CD4-positive, alpha-beta T cell treated with Interleukin-4 for 1 hour (primary cell): ENCODE measurements around the gene ADORA1.

Experiments
- DNase-seq, 2 donors: peaks; one replicate each; pipeline ENCODE4 v3.0.0-alpha.2; 2020 to 2022

The ADORA1 gene

GRCh38 chr1:203161175-203161574 lies 33.6 kb downstream of the ADORA1 start:
- no peak for DNase-seq

DNA sequence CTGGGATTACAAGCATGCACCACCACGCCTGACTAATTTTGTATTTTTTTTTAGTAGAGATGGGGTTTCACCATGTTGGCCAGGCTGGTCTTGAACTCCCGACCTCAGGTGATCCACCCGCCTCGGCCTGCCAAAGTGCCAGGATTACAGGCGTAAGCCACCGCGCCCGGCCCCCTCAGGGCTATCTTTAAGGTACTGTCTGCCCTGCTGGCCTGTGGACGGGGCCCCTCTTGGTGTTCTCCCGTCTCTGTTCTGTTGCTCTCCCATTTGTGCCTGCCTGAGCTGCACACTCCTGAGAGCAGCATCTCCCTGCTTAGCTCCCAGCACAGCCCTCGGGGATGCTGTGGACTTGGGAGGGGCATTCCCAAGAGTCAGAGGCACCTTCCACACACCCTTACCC lies 34.2 kb downstream of the ADORA1 start:
- DNase-seq: no peak

- DNase-seq: no peak
Measured at GRCh38 chr1:203162403-203162802, 34.9 kb downstream of the ADORA1 start.

DNA sequence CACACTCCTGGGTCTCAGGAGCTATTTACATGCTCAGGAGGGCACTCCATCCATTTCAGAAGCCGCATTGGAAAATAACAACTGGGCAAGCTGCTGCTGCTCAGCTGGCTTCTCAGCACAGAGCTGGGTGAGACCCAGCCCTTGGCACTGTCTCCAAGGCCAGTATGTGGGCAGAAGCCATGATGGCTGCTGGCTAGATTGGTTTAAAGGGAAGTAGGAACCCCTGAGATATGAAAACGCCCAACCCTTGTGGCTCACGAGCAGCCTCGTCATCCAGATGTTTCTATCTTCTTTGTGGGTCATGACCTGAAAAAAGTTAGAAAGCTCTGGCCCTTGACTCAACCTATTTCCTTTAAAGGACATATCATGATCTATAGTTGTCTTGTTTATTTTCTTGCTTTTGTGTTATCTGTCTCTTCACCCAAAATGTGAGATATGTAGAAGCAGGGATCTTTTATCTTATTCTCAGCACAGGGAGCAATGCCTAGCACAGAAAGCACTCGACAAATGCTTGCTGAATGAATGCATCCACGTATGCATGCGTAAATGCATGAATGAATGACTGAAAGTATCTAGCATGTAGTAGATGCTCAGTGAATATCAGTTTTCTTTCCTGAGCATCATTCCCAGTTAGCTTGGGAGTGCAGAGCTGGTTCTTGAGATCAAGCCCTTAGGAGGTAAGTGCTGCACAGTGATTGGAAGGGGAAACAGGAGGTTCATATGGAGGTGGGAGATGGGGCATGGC lies 36.5 kb downstream of the ADORA1 start:
- peak in 1 of 2 donors; percentile 19 for DNase-seq

GRCh38 chr1:203165101-203165799 lies 37.7 kb downstream of the ADORA1 start:
- no peak for DNase-seq

DNA sequence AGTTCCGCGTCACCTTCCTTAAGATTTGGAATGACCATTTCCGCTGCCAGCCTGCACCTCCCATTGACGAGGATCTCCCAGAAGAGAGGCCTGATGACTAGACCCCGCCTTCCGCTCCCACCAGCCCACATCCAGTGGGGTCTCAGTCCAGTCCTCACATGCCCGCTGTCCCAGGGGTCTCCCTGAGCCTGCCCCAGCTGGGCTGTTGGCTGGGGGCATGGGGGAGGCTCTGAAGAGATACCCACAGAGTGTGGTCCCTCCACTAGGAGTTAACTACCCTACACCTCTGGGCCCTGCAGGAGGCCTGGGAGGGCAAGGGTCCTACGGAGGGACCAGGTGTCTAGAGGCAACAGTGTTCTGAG lies 38.3 kb downstream of the ADORA1 start:
- DNase-seq: no peak

- DNase-seq: no peak
Measured at GRCh38 chr1:203166192-203166940, 38.8 kb downstream of the ADORA1 start.

DNA sequence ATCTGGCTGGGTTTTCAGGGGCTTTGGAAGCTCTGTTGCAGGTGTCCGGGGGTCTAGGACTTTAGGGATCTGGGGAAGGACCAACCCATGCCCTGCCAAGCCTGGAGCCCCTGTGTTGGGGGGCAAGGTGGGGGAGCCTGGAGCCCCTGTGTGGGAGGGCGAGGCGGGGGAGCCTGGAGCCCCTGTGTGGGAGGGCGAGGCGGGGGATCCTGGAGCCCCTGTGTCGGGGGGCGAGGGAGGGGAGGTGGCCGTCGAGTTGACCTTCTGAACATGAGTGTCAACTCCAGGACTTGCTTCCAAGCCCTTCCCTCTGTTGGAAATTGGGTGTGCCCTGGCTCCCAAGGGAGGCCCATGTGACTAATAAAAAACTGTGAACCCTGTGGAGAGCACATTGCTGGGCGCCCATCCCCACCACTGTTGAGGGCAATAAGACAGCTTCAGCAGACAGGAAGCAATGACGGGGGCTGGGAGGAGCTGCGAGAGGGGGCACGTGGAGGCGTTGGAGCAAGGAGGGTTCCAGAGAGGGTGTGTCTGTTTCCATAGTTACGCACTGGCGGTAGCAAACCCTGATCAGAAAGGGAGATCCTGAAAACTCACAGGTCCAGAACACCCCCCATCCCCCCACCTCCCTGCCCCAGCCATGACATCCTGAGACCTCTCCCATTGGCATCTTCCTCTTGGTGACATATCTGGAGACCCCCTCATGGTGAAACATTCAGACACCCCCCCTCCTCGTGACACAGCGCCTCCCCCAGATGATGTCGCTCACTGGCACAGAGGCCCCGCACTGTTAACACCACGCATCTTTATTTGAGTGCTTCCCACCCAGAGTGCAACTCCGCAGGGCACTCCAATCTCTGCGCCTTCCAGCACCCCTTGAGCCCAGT lies 39.7 kb downstream of the ADORA1 start:
- no peak for DNase-seq

GRCh38 chr1:203167913-203168200 lies 40.3 kb downstream of the ADORA1 start:
- no peak for DNase-seq

- no peak for DNase-seq
Measured at GRCh38 chr1:203168256-203168786, 40.8 kb downstream of the ADORA1 start.

DNA sequence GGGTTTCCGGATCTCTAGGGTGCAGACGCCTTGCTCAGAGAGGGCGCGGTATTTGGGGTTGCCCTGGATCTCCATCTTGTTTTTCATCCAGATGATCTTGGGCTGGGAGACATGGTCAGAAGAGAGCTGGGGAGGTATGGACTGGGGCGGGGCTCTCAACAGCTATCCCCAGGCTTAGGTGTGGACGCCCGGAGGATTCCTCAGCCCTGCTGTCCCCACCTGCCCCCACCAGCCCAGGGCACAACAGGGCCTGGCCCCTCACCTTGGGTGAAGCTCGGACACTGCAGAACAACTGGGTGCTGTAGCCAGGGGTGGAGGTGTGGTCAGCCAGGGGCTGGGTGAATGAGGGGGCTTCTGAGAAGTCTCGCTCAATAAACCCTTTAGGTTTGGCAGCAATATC lies 41.5 kb downstream of the ADORA1 start:
- DNase-seq: no peak

GRCh38 chr1:203169770-203170520 lies 42.4 kb downstream of the ADORA1 start:
- DNase-seq: no peak

DNA sequence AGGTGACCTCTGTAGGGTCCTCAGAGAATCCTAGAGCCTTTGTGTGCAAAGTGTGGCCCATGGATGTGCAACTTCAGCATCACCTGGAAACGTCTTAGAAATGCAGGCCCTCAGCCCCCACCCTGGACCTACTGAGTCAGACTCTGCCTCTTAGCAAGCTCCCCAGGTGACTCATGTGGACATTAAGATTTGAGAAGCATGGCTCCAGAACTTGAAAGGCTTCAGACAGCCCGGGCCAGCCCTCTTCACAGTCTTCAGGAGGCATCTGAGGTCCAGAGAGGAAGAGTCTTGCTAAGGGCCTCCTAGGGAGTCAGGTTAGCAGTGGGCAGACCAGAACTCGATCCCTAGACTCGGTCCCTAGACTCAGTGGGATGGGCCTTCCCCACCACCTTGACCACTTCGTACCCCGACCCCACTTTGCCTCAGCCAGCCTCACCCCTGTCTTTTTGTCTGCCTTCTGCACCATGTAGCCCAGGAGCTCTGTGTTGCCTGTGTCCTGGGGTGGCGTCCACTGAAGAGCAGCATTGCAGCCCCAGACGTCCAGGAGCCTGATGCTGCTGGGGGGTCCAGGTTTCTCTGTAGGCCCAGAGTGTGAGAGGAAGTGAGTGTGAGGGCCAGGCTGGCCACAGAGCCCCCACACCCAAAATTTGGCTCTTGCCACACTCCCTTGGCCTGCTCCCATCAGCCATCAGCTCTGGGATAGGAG lies 43.3 kb downstream of the ADORA1 start:
- DNase-seq: no peak

DNA sequence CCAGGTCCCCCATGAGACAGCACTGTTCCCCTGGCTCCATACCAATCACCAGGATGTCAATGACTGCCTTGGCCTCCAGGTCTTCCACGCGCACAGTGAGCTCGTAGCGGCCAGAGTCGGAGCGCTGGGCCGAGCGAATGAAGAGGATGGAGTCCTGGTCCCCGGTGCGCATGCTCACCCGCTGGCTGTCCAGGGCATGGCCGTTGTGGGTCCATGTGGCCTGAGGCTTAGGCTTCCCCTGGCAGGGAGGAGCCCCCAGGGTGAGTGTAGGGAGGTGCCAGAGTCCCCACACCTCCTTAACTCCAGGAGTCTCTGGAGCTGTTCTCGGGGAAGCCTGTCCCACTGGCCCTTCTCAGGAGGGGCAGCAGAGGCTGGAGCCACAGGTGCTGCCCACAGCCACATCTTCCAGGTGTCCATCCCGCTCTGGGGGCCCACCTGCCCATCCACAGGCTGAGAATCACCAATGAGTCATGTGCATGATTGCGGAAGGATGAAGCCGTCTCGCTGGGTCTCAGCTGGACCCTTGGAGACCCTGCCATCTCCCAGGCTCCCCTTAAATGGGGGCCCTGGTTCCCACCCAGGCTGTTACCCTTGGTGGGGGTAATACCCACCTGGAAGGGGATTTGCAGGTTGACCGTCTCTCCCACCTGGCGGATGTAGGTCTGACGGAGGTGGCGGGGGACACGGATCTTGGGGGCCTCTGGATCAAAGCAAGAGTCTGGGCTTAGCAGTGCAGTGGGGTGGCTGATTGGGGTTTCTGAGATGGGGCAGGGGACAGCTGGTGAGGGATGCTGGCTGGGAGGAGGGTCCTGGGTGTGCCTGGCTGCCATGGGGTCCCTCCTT lies 44.0 kb downstream of the ADORA1 start:
- no peak for DNase-seq

- peak; percentile 17 to 43 for DNase-seq
Measured at GRCh38 chr1:203172184-203173010, 44.9 kb downstream of the ADORA1 start.

DNA sequence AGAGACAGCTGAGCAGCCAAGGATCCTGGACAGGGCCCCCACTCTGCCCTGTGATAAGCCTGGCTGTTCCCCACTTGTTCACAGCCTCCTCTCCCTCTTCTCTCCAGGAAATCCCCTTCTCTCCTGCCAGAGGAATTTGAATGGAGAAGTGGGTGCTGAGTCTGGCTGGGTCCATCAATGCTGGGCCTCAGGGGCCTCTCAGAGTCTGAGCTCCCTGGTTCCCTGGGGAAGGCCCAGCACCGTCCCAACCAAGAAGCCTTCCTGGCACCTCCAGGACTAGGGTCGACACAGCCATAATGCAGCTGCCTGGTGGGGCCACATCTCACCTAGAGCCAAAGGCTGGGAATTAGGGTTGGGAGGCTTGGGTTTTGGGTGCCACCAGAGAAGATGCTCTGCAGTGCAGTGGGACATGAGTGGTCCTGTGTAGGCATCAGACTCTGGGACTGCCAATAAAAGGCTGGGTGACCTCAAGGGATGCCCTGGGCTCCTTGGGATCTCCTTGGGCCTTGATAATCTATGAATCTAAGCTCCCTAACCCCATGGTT lies 45.6 kb downstream of the ADORA1 start:
- no peak for DNase-seq

DNA sequence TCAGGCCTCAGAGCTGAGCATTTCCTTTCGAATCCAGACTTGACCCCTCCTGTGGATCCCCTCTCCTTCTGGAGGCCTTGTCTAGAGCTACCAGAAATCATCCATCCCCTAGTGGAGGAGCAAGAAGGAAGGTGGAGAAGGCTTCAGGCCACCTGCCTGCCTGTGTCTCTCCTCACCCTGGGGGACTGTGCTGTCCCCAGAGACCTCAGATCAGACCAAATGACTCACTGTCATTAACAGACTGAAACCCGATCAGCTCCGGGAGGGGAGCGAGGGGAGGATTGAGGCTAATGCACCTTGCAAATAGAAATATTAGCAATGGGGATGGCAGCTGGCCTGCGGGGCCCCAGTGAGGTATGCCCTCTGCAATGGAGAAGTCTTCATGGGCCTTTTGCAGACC lies 46.0 kb downstream of the ADORA1 start:
- no peak for DNase-seq

GRCh38 chr1:203174324-203174985 lies 46.9 kb downstream of the ADORA1 start:
- DNase-seq: no peak
